ENCODE results near the gene SYTL5.

Gene SYTL5

GRCh38 chrX:38018766-38019425 lies 12.5 kb downstream of the SYTL5 start:
- DNase-seq (ENCODE audit: low read depth in 1 of 2, low spot score in 1 of 2): no peak

- no peak for DNase-seq (ENCODE audit: low read depth in 1 of 2, low spot score in 1 of 2)
Measured at GRCh38 chrX:38028300-38028699, 21.9 kb downstream of the SYTL5 start.

GRCh38 chrX:38036466-38036865 lies 30.1 kb downstream of the SYTL5 start:
- DNase-seq (ENCODE audit: low read depth in 1 of 2, low spot score in 1 of 2): no peak

GRCh38 chrX:38038501-38038900 lies 32.1 kb downstream of the SYTL5 start:
- no peak for DNase-seq (ENCODE audit: low read depth in 1 of 2, low spot score in 1 of 2)

GRCh38 chrX:38041237-38041636 lies 34.9 kb downstream of the SYTL5 start:
- no peak for DNase-seq (ENCODE audit: low read depth in 1 of 2, low spot score in 1 of 2)

- DNase-seq (ENCODE audit: low read depth in 1 of 2, low spot score in 1 of 2): no peak
Measured at GRCh38 chrX:38044701-38045100, 38.3 kb downstream of the SYTL5 start.

- DNase-seq (ENCODE audit: low read depth in 1 of 2, low spot score in 1 of 2): no peak
Measured at GRCh38 chrX:38045538-38046096, 39.3 kb downstream of the SYTL5 start.

GRCh38 chrX:38048886-38049285 lies 42.5 kb downstream of the SYTL5 start:
- no peak for DNase-seq (ENCODE audit: low read depth in 1 of 2, low spot score in 1 of 2)

GRCh38 chrX:38050806-38051205 lies 44.5 kb downstream of the SYTL5 start:
- no peak for DNase-seq (ENCODE audit: low read depth in 1 of 2, low spot score in 1 of 2)

- DNase-seq (ENCODE audit: low read depth in 1 of 2, low spot score in 1 of 2): no peak
Measured at GRCh38 chrX:38052096-38052495, 45.7 kb downstream of the SYTL5 start.

- no peak for DNase-seq (ENCODE audit: low read depth in 1 of 2, low spot score in 1 of 2)
Measured at GRCh38 chrX:38055170-38055847, 49.0 kb downstream of the SYTL5 start.

GRCh38 chrX:38060331-38060878 lies 54.1 kb downstream of the SYTL5 start:
- DNase-seq (ENCODE audit: low read depth in 1 of 2, low spot score in 1 of 2): no peak

GRCh38 chrX:38061335-38061734 lies 55.0 kb downstream of the SYTL5 start:
- no peak for DNase-seq (ENCODE audit: low read depth in 1 of 2, low spot score in 1 of 2)

GRCh38 chrX:38066934-38067333 lies 60.6 kb downstream of the SYTL5 start:
- DNase-seq (ENCODE audit: low read depth in 1 of 2, low spot score in 1 of 2): no peak

- DNase-seq (ENCODE audit: low read depth in 1 of 2, low spot score in 1 of 2): no peak
Measured at GRCh38 chrX:38069273-38069672, 62.9 kb downstream of the SYTL5 start.

GRCh38 chrX:38069991-38070390 lies 63.6 kb downstream of the SYTL5 start:
- no peak for DNase-seq (ENCODE audit: low read depth in 1 of 2, low spot score in 1 of 2)

GRCh38 chrX:38079463-38079862 lies 73.1 kb downstream of the SYTL5 start:
- no peak for DNase-seq (ENCODE audit: low read depth in 1 of 2, low spot score in 1 of 2)

- no peak for DNase-seq (ENCODE audit: low read depth in 1 of 2, low spot score in 1 of 2)
Measured at GRCh38 chrX:38080808-38081207, 74.5 kb downstream of the SYTL5 start.

- no peak for DNase-seq (ENCODE audit: low read depth in 1 of 2, low spot score in 1 of 2)
Measured at GRCh38 chrX:38081909-38082308, 75.6 kb downstream of the SYTL5 start.

GRCh38 chrX:38082309-38082708 lies 76.0 kb downstream of the SYTL5 start:
- no peak for DNase-seq (ENCODE audit: low read depth in 1 of 2, low spot score in 1 of 2)

- no peak for DNase-seq (ENCODE audit: low read depth in 1 of 2, low spot score in 1 of 2)
Measured at GRCh38 chrX:38085813-38086212, 79.5 kb downstream of the SYTL5 start.

- no peak for DNase-seq (ENCODE audit: low read depth in 1 of 2, low spot score in 1 of 2)
Measured at GRCh38 chrX:38086451-38087215, 80.3 kb downstream of the SYTL5 start.

Measured in stimulated activated CD4-positive, alpha-beta T cell treated with anti-CD3 and anti-CD28 coated beads, Interleukin-15, amount 100 ng/mL, for 1 hour (primary cell).